Keratinocyte (primary cell): ENCODE results near the gene ABLIM1. TPM values are rescaled to one million over a fixed set of nuclear protein-coding genes. Genes with fewer than 3 reads are reported as not detected.

Source experiments
- DNase-seq: peaks from one replicate; pipeline ENCODE4 v3.0.0-alpha.2; 2011; ENCODE audit warnings: low read depth, missing footprints, low spot score
- FAIRE-seq: peaks from 2 replicates; lab custom pipeline; 2011; peaks lifted over from hg19 to GRCh38; lab: Jason Lieb, UNC
- H2AFZ ChIP-seq: 2 replicates; pipeline ENCODE4 v1.6.0; 2012; ENCODE audit warnings: low read length, control low read depth, inconsistent platforms; ENCODE audit not compliant: control insufficient read depth
- H3K27ac ChIP-seq: 2 replicates; pipeline ENCODE4 v1.5.1; 2011; ENCODE audit warnings: low read length; ENCODE audit not compliant: control insufficient read depth, insufficient read depth
- H3K27me3 ChIP-seq: 3 replicates; pipeline ENCODE4 v1.6.0; 2011; ENCODE audit warnings: low read length; ENCODE audit not compliant: control insufficient read depth, insufficient read depth; ENCODE audit errors: extremely low read depth
- H3K36me3 ChIP-seq, 2 experiments: 2 replicates in 1 of 2; 3 replicates in 1 of 2; pipeline ENCODE4 v1.5.1; 2011; ENCODE audit warnings: low read length in 2 of 2, mild to moderate bottlenecking in 1 of 2; ENCODE audit not compliant: control insufficient read depth in 2 of 2, insufficient read depth in 2 of 2; ENCODE audit errors: extremely low read depth in 1 of 2
- H3K4me1 ChIP-seq: 3 replicates; pipeline ENCODE4 v1.5.1; 2011; ENCODE audit warnings: low read length; ENCODE audit not compliant: control insufficient read depth, insufficient read depth; ENCODE audit errors: extremely low read depth
- H3K4me2 ChIP-seq: 3 replicates; pipeline ENCODE4 v1.6.0; 2011; ENCODE audit warnings: low read depth, low read length; ENCODE audit not compliant: control insufficient read depth, insufficient read depth; ENCODE audit errors: extremely low read depth
- H3K4me3 ChIP-seq, 3 experiments: fragments of 200-600 bp in 1 of 3; sonication (generic) in 1 of 3; 2 replicates in 2 of 3; 3 replicates in 1 of 3; pipeline ENCODE4 v1.5.1; 2011 to 2016; ENCODE audit warnings: low read length in 3 of 3, mild to moderate bottlenecking in 3 of 3, control low read depth in 2 of 3, inconsistent platforms in 1 of 3, low read depth in 1 of 3, mixed read lengths in 1 of 3, mixed run types in 1 of 3, moderate library complexity in 1 of 3; ENCODE audit not compliant: control insufficient read depth in 2 of 3, insufficient read depth in 2 of 3; ENCODE audit errors: extremely low read depth in 1 of 3
- H3K79me2 ChIP-seq: 2 replicates; pipeline ENCODE4 v1.6.0; 2012; ENCODE audit warnings: low read length; ENCODE audit not compliant: control insufficient read depth, insufficient read depth
- H3K9ac ChIP-seq: 3 replicates; pipeline ENCODE4 v1.6.0; 2011; ENCODE audit warnings: low read length; ENCODE audit not compliant: control insufficient read depth, insufficient read depth; ENCODE audit errors: extremely low read depth
- H3K9me1 ChIP-seq: 3 replicates; pipeline ENCODE4 v1.6.0; 2011; ENCODE audit warnings: low read length; ENCODE audit not compliant: control insufficient read depth, insufficient read depth; ENCODE audit errors: extremely low read depth
- H3K9me3 ChIP-seq: 2 replicates; pipeline ENCODE4 v1.5.1; 2012; ENCODE audit warnings: low read depth, low read length; ENCODE audit not compliant: control insufficient read depth
- H4K20me1 ChIP-seq: 3 replicates; pipeline ENCODE4 v1.6.0; 2011; ENCODE audit warnings: low read length; ENCODE audit not compliant: control insufficient read depth, insufficient read depth; ENCODE audit errors: extremely low read depth
- EZH2 ChIP-seq: IDR thresholded peaks from one replicate; pipeline ENCODE4 v1.6.1; 2012; ENCODE audit warnings: inconsistent platforms, mild to moderate bottlenecking, low read length, moderate library complexity
- dilution Hi-C: fragments of 300-500 bp; cut with MboI; formaldehyde crosslinking; loops from one replicate; pipeline ENCODE4 v1.7.0; 2020; ENCODE audit warnings: low sequenced_read_pairs; ENCODE audit not compliant: extremely low pct_ligation_motif_present
- polyA plus RNA-seq, 5 experiments: library from polyadenylated mRNA; depleted of rRNA in 3 of 5; stranded (reverse) in 3 of 5; stranded (forward) in 1 of 5; unstranded in 1 of 5; fragments of >200 nt; gene quantifications; 1 replicate in 1 of 5; 2 replicates in 3 of 5; 3 replicates in 1 of 5; pipeline versions ENCODE4 v1.2.1 to v1.2.3, GENCODE V29; 2011 to 2012; ENCODE audit warnings: missing spikeins in 2 of 5, low read depth in 1 of 5, low replicate concordance in 1 of 5
- TF ChIP-seq, protein P1 (sequence below), 3 experiments: IDR thresholded peaks in 1 of 3; conservative IDR thresholded peaks in 1 of 3; optimal IDR thresholded peaks in 1 of 3; 2 replicates in 2 of 3; 3 replicates in 1 of 3; pipeline versions ENCODE3 to v1.5.1; 2011; ENCODE audit warnings: low read length in 3 of 3, mild to moderate bottlenecking in 3 of 3, moderate library complexity in 2 of 3, control low read depth in 1 of 3, inconsistent platforms in 1 of 3; ENCODE audit not compliant: insufficient read depth in 2 of 3; ENCODE audit errors: extremely low read depth in 1 of 3

The ABLIM1 gene
- polyA plus RNA-seq, 1 donor (not counting 4 experiments of a cell fraction or from before 2014, with no cell fraction given), result 55.2 TPM

DNA sequence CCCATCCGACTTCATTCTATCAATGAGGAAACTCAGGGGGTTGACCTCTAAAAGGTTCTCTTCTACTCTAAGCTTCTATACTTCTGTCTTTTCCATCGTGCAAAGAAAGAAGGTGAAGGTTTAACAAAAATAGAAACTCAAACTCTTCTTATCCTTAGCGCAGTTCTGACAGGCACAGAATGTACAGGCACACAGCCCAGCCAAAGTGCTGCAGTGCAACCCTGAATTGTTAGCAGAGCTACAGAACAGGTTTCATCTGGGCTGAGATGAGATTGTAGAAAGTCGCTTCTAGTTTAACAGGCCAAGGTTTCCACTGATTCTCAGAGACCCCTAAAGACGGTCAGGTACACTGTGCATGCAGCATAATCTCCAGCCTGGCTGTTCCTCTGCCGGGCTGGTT, 174.5 kb downstream of the ABLIM1 start:
- Histone ChIP-seq H4K20me1 (no peaks in the 10 kb centered on the region), H3K27me3 (no peaks in the 10 kb centered on the region), H2AFZ (no peak overlapping the region), H3K27ac (no peak overlapping the region), H3K4me3 (no peak overlapping the region), H3K4me2 (no peak overlapping the region), H3K9me1 (no peaks in the 10 kb centered on the region), H3K4me1 (peaks cover 14% of the 10 kb centered on the region), H3K79me2 (no peaks in the 10 kb centered on the region), H3K9ac (no peak overlapping the region), H3K36me3 (peaks cover 5 to 8% of the 10 kb centered on the region in 2 experiments), H3K9me3 (no peaks in the 10 kb centered on the region)
- DNase-seq (no peak), FAIRE-seq (no peak)
- TF ChIP-seq EZH2, result no peak
- TF ChIP-seq, protein P1, sequence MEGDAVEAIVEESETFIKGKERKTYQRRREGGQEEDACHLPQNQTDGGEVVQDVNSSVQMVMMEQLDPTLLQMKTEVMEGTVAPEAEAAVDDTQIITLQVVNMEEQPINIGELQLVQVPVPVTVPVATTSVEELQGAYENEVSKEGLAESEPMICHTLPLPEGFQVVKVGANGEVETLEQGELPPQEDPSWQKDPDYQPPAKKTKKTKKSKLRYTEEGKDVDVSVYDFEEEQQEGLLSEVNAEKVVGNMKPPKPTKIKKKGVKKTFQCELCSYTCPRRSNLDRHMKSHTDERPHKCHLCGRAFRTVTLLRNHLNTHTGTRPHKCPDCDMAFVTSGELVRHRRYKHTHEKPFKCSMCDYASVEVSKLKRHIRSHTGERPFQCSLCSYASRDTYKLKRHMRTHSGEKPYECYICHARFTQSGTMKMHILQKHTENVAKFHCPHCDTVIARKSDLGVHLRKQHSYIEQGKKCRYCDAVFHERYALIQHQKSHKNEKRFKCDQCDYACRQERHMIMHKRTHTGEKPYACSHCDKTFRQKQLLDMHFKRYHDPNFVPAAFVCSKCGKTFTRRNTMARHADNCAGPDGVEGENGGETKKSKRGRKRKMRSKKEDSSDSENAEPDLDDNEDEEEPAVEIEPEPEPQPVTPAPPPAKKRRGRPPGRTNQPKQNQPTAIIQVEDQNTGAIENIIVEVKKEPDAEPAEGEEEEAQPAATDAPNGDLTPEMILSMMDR (optimal IDR thresholded peaks at IDR 0.05 in 1 of 3, IDR thresholded peaks at IDR 0.05 in 1 of 3, conservative IDR thresholded peaks at IDR 0.05 in 1 of 3; ENCODE audit: extremely low read depth in 1 of 3, insufficient read depth in 2 of 3, low read length in 3 of 3), result no peak
- dilution Hi-C loops, result no loop called here

GRCh38 chr10:114482480-114483304, 175.4 kb downstream of the ABLIM1 start:
- DNase-seq (no peak), FAIRE-seq (no peak)
- Histone ChIP-seq H2AFZ (no peak overlapping the region), H3K9me3 (no peaks in the 10 kb centered on the region), H3K27me3 (no peaks in the 10 kb centered on the region), H3K36me3 (peaks cover 5 to 8% of the 10 kb centered on the region in 2 experiments), H3K27ac (no peak overlapping the region), H3K4me2 (no peak overlapping the region), H3K9ac (no peak overlapping the region), H4K20me1 (no peaks in the 10 kb centered on the region), H3K9me1 (no peaks in the 10 kb centered on the region), H3K4me1 (peaks cover 6% of the 10 kb centered on the region), H3K79me2 (no peaks in the 10 kb centered on the region), H3K4me3 (no peak overlapping the region)
- dilution Hi-C loops, result no loop called here
- no peak for TF ChIP-seq EZH2
- TF ChIP-seq, protein P1 (optimal IDR thresholded peaks at IDR 0.05 in 1 of 3, IDR thresholded peaks at IDR 0.05 in 1 of 3, conservative IDR thresholded peaks at IDR 0.05 in 1 of 3; ENCODE audit: extremely low read depth in 1 of 3, insufficient read depth in 2 of 3, low read length in 3 of 3), result no peak
